Measurements from ENCODE around the gene FRYL. TPM values are rescaled to one million over a fixed set of nuclear protein-coding genes. Genes with fewer than 3 reads are reported as not detected.

The FRYL gene
- polyA plus RNA-seq, 1 donor from 2014 or later, result 64.0 TPM

DNA sequence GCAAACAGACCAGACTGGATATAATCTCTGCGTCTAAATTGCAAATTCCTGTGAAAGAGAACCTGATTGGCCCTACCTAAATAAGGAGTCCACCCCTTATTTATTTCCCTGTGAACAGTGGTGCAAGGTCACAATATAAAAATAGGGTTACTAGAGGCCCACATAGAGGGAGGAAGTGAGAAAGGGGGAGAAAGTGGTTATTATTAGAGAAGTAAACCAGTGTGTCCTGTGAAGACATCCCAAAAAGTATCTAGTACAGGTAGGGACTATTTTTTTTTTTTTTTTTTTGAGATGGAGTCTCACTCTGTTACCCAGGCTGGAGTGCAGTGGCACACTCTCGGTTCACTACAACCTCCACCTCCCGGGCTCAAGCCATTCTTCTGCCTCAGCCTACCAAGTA lies 15.0 kb upstream of the FRYL start:
- Histone ChIP-seq H3F3A (ENCODE audit: insufficient read depth, low read length, poor library complexity, severe bottlenecking) (no peaks in the 10 kb centered on the region), H3K27ac (ENCODE audit: low read length) (no peak overlapping the region), H3K4me2 (ENCODE audit: low read length) (no peak overlapping the region), H3K9ac (ENCODE audit: low read length) (no peak overlapping the region), H3K27me3 (ENCODE audit: insufficient read depth, low read depth, low read length) (no peaks in the 10 kb centered on the region), H3K36me3 (ENCODE audit: insufficient read depth, low read length) (no peaks in the 10 kb centered on the region), H4K20me1 (ENCODE audit: insufficient read depth) (no peaks in the 10 kb centered on the region), H3K9me2 (ENCODE audit: insufficient read depth, low read length) (no peaks in the 10 kb centered on the region), H3K4me3 (ENCODE audit: low read length) (no peak overlapping the region), H3K9me3 (ENCODE audit: low read length) (no peaks in the 10 kb centered on the region), H3K79me2 (replicated peaks; ENCODE audit: insufficient read depth, low read length) (no peaks in the 10 kb centered on the region), H2AFZ (ENCODE audit: low read depth, low read length) (no peak overlapping the region)
- TF ChIP-seq EP300 (conservative IDR thresholded peaks at IDR 0.05; ENCODE audit: poor library complexity, severe bottlenecking) (no peak), REST (IDR thresholded peaks at IDR 0.05; ENCODE audit: borderline replicate concordance) (no peak), SMC3 (conservative IDR thresholded peaks at IDR 0.05; ENCODE audit: poor library complexity) (no peak), MXI1 (conservative IDR thresholded peaks at IDR 0.05; ENCODE audit: poor library complexity, severe bottlenecking) (no peak), TAF1 (IDR thresholded peaks at IDR 0.05; ENCODE audit: low read depth) (no peak)

- H3K27ac ChIP-seq (ENCODE audit: low read length), result no peak overlapping the region
- TF ChIP-seq EP300 (conservative IDR thresholded peaks at IDR 0.05; ENCODE audit: poor library complexity, severe bottlenecking) (no peak), RAD21 (conservative IDR thresholded peaks at IDR 0.05) (no peak), MXI1 (conservative IDR thresholded peaks at IDR 0.05; ENCODE audit: poor library complexity, severe bottlenecking) (no peak), REST (IDR thresholded peaks at IDR 0.05; ENCODE audit: borderline replicate concordance) (no peak), POLR2AphosphoS5 (IDR thresholded peaks at IDR 0.05) (no peak), TAF1 (IDR thresholded peaks at IDR 0.05; ENCODE audit: low read depth) (no peak), EZH2 (IDR thresholded peaks at IDR 0.05; ENCODE audit: borderline replicate concordance, insufficient read depth, low read length, poor library complexity, severe bottlenecking) (no peak), SMC3 (conservative IDR thresholded peaks at IDR 0.05; ENCODE audit: poor library complexity) (no peak)
- TF ChIP-seq, protein P1, sequence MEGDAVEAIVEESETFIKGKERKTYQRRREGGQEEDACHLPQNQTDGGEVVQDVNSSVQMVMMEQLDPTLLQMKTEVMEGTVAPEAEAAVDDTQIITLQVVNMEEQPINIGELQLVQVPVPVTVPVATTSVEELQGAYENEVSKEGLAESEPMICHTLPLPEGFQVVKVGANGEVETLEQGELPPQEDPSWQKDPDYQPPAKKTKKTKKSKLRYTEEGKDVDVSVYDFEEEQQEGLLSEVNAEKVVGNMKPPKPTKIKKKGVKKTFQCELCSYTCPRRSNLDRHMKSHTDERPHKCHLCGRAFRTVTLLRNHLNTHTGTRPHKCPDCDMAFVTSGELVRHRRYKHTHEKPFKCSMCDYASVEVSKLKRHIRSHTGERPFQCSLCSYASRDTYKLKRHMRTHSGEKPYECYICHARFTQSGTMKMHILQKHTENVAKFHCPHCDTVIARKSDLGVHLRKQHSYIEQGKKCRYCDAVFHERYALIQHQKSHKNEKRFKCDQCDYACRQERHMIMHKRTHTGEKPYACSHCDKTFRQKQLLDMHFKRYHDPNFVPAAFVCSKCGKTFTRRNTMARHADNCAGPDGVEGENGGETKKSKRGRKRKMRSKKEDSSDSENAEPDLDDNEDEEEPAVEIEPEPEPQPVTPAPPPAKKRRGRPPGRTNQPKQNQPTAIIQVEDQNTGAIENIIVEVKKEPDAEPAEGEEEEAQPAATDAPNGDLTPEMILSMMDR (IDR thresholded peaks at IDR 0.05; ENCODE audit: poor library complexity, severe bottlenecking), result no peak
- no peaks in the 10 kb centered on the region for H3K27me3 ChIP-seq (ENCODE audit: insufficient read depth, low read depth, low read length)
- H3F3A ChIP-seq (ENCODE audit: insufficient read depth, low read length, poor library complexity, severe bottlenecking), result no peaks in the 10 kb centered on the region
- H3K4me3 ChIP-seq (ENCODE audit: low read length), result no peak overlapping the region
- H3K36me3 ChIP-seq (ENCODE audit: insufficient read depth, low read length), result no peaks in the 10 kb centered on the region
- H4K20me1 ChIP-seq (ENCODE audit: insufficient read depth), result no peaks in the 10 kb centered on the region
- H3K79me2 ChIP-seq (replicated peaks; ENCODE audit: insufficient read depth, low read length), result no peaks in the 10 kb centered on the region
- H3K9me3 ChIP-seq (ENCODE audit: low read length), result no peaks in the 10 kb centered on the region
- H3K4me2 ChIP-seq (ENCODE audit: low read length), result no peak overlapping the region
- H3K9me2 ChIP-seq (ENCODE audit: insufficient read depth, low read length), result no peaks in the 10 kb centered on the region
- no peak overlapping the region for H3K9ac ChIP-seq (ENCODE audit: low read length)
- no peak overlapping the region for H2AFZ ChIP-seq (ENCODE audit: low read depth, low read length)
These were observed 12.4 kb upstream of the FRYL start for GRCh38 chr4:48792348-48793006.
